Stimulated activated CD4-positive, alpha-beta T cell treated with anti-CD3 and anti-CD28 coated beads, Interleukin-1b, Interleukin-23, amount 100 ng/mL, for 4 hours (primary cell): ENCODE data around the gene ELAVL3.
"Not testable (repeated sequence)": the region's sequence is repeated elsewhere in the genome, so short reads cannot be mapped to it uniquely, and the experiment has no call there.

Source experiments
- DNase-seq, 2 donors: peaks; one replicate each; pipeline ENCODE4 v3.0.0-alpha.2; 2020; ENCODE audit warnings: low read depth in 2 of 2

The ELAVL3 gene

GRCh38 chr19:11486661-11487503 lies 6.0 kb upstream of the ELAVL3 start:
- no peak for DNase-seq

GRCh38 chr19:11485245-11485837 lies 4.5 kb upstream of the ELAVL3 start:
- no peak for DNase-seq

- DNase-seq, result no peak
These were observed 2.7 kb upstream of the ELAVL3 start for GRCh38 chr19:11483366-11484111.

GRCh38 chr19:11482384-11483050 lies 1.7 kb upstream of the ELAVL3 start:
- DNase-seq, result peak; percentile 60 to 87

GRCh38 chr19:11481534-11482383 lies 913 bp upstream of the ELAVL3 start:
- DNase-seq, result peak; percentile 48 to 72

GRCh38 chr19:11479898-11480714 lies 740 bp downstream of the ELAVL3 start:
- DNase-seq, result no peak

- no peak for DNase-seq
These were observed 1.6 kb downstream of the ELAVL3 start for GRCh38 chr19:11479090-11479897.

GRCh38 chr19:11478167-11479089 lies 2.4 kb downstream of the ELAVL3 start:
- no peak for DNase-seq

GRCh38 chr19:11475861-11476260 lies 5.0 kb downstream of the ELAVL3 start:
- DNase-seq, result no peak

GRCh38 chr19:11475343-11475742 lies 5.5 kb downstream of the ELAVL3 start:
- DNase-seq, result not testable (repeated sequence)

- no peak for DNase-seq
These were observed 7.1 kb downstream of the ELAVL3 start for GRCh38 chr19:11473725-11474124.

GRCh38 chr19:11468266-11468845 lies 12.5 kb downstream of the ELAVL3 start:
- DNase-seq, result not testable (repeated sequence)

GRCh38 chr19:11465600-11465999 lies 15.2 kb downstream of the ELAVL3 start:
- DNase-seq, result no peak

- no peak for DNase-seq
These were observed 16.2 kb downstream of the ELAVL3 start for GRCh38 chr19:11464333-11465265.

GRCh38 chr19:11463391-11463790 lies 17.5 kb downstream of the ELAVL3 start:
- DNase-seq, result no peak

GRCh38 chr19:11461453-11461852 lies 19.4 kb downstream of the ELAVL3 start:
- no peak for DNase-seq

GRCh38 chr19:11460207-11460606 lies 20.6 kb downstream of the ELAVL3 start:
- DNase-seq, result no peak
